WTC11 (cell line): ENCODE data around the gene TUBE1.

Experiments
- ATF2 ChIP-seq: sonication (generic); formaldehyde crosslinking; IDR thresholded peaks from 2 replicates; pipeline ENCODE4 v1.8.1; 2022; ENCODE audit warnings: low read depth, missing genetic modification reagents, borderline replicate concordance
- ATF3 ChIP-seq: sonication (generic); formaldehyde crosslinking; conservative IDR thresholded peaks from 2 replicates; pipeline ENCODE4 v1.8.1; 2022; ENCODE audit warnings: mild to moderate bottlenecking, missing genetic modification reagents
- CREB1 ChIP-seq: sonication (generic); formaldehyde crosslinking; IDR thresholded peaks from 2 replicates; pipeline ENCODE4 v1.8.0; 2023; ENCODE audit warnings: mild to moderate bottlenecking, missing genetic modification reagents
- CTCF ChIP-seq: fragments of 200-600 bp; IDR thresholded peaks from 2 replicates; pipeline ENCODE4 v1.8.0; 2022; ENCODE audit warnings: antibody characterized with exemption
- E2F1 ChIP-seq: sonication (generic); formaldehyde crosslinking; IDR thresholded peaks from 2 replicates; pipeline ENCODE4 v1.8.0; 2022; ENCODE audit warnings: mild to moderate bottlenecking, missing genetic modification reagents
- JAZF1 ChIP-seq: fragments of 250-450 bp; sonication (Bioruptor Pico); IDR thresholded peaks from 2 replicates; pipeline ENCODE4 v1.9.0; 2021; ENCODE audit warnings: moderate library complexity, mild to moderate bottlenecking, inconsistent platforms
- MAX ChIP-seq: sonication (generic); formaldehyde crosslinking; IDR thresholded peaks from 2 replicates; pipeline ENCODE4 v1.8.0; 2022; ENCODE audit warnings: mild to moderate bottlenecking, missing genetic modification reagents
- NFE2L1 ChIP-seq: sonication (generic); formaldehyde crosslinking; IDR thresholded peaks from 2 replicates; pipeline ENCODE4 v1.8.1; 2023; ENCODE audit warnings: missing genetic modification reagents
- NR1H2 ChIP-seq: sonication (generic); formaldehyde crosslinking; IDR thresholded peaks from 2 replicates; pipeline ENCODE4 v1.9.0; 2021; ENCODE audit warnings: mild to moderate bottlenecking, moderate library complexity, missing genetic modification reagents
- NR2C2 ChIP-seq: sonication (generic); formaldehyde crosslinking; IDR thresholded peaks from 2 replicates; pipeline ENCODE4 v1.8.0; 2022; ENCODE audit warnings: mild to moderate bottlenecking, missing genetic modification reagents
- SP1 ChIP-seq: sonication (generic); formaldehyde crosslinking; conservative IDR thresholded peaks from 2 replicates; pipeline ENCODE4 v1.8.1; 2022; ENCODE audit warnings: missing genetic modification reagents
- USF2 ChIP-seq: sonication (generic); formaldehyde crosslinking; IDR thresholded peaks from 2 replicates; pipeline ENCODE4 v1.8.1; 2023; ENCODE audit warnings: mild to moderate bottlenecking, missing genetic modification reagents, moderate library complexity
- ZBTB43 ChIP-seq: sonication (generic); formaldehyde crosslinking; IDR thresholded peaks from 2 replicates; pipeline ENCODE4 v1.8.1; 2023; ENCODE audit warnings: mild to moderate bottlenecking, missing genetic modification reagents
- ZNF532 ChIP-seq: fragments of 250-450 bp; sonication (Bioruptor Pico); IDR thresholded peaks from 2 replicates; pipeline ENCODE4 v1.9.0; 2021; ENCODE audit warnings: mild to moderate bottlenecking, borderline replicate concordance

- no peak for TF ChIP-seq ATF2 (CRISPR knock-in tag)
- TF ChIP-seq CTCF: no peak
- TF ChIP-seq USF2: no peak
- TF ChIP-seq SP1 (CRISPR knock-in tag): no peak
- TF ChIP-seq NR2C2 (CRISPR knock-in tag): no peak
- no peak for TF ChIP-seq MAX (CRISPR knock-in tag)
- no peak for TF ChIP-seq NFE2L1
- TF ChIP-seq CREB1: no peak
- TF ChIP-seq ATF3 (CRISPR knock-in tag): no peak
- TF ChIP-seq E2F1 (CRISPR knock-in tag): no peak
- no peak for TF ChIP-seq ZBTB43 (CRISPR knock-in tag)
- no peak for TF ChIP-seq ZNF532 (CRISPR knock-in tag)
- no peak for TF ChIP-seq NR1H2 (CRISPR knock-in tag)
- TF ChIP-seq JAZF1: no peak
Measured at GRCh38 chr6:112021691-112022310, 65.5 kb downstream of the TUBE1 start.
